DOHH2 (cell line): ENCODE data around the gene ELOVL6.
"Not testable (repeated sequence)": the region's sequence is repeated elsewhere in the genome, so short reads cannot be mapped to it uniquely, and the experiment has no call there.

ENCODE experiments used
- EZH2phosphoT487 ChIP-seq: fragments of 200-600 bp; sonication (generic); IDR thresholded peaks from 2 replicates; pipeline ENCODE4 v1.6.1; 2017; ENCODE audit warnings: borderline replicate concordance, mild to moderate bottlenecking, antibody characterized with exemption, low read length, moderate library complexity, mixed read lengths
- TF ChIP-seq, protein P1 (sequence below): fragments of 200-600 bp; sonication (generic); IDR thresholded peaks from one replicate; pipeline ENCODE4 v1.5.1; 2014; ENCODE audit warnings: antibody characterized with exemption, mild to moderate bottlenecking, low read depth, low read length; ENCODE audit not compliant: poor library complexity, severe bottlenecking

DNA sequence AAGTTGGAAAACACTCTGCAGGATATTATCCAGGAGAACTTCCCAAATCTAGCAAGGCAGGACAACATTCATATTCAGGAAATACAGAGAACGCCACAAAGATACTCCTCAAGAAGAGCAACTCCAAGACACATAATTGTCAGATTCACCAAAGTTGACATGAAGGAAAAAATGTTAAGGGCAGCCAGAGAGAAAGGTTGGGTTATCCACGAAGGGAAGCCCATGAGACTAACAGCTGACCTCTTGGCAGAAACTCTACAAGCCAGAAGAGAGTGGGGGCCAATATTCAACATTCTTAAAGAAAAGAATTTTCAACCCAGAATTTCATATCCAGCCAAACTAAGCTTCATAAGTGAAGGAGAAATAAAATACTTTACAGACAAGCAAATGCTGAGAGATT lies 120.3 kb downstream of the ELOVL6 start:
- TF ChIP-seq, protein P1, sequence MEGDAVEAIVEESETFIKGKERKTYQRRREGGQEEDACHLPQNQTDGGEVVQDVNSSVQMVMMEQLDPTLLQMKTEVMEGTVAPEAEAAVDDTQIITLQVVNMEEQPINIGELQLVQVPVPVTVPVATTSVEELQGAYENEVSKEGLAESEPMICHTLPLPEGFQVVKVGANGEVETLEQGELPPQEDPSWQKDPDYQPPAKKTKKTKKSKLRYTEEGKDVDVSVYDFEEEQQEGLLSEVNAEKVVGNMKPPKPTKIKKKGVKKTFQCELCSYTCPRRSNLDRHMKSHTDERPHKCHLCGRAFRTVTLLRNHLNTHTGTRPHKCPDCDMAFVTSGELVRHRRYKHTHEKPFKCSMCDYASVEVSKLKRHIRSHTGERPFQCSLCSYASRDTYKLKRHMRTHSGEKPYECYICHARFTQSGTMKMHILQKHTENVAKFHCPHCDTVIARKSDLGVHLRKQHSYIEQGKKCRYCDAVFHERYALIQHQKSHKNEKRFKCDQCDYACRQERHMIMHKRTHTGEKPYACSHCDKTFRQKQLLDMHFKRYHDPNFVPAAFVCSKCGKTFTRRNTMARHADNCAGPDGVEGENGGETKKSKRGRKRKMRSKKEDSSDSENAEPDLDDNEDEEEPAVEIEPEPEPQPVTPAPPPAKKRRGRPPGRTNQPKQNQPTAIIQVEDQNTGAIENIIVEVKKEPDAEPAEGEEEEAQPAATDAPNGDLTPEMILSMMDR = not testable (repeated sequence)
- not testable (repeated sequence) for TF ChIP-seq EZH2phosphoT487
